HG03575 (cell line): ENCODE measurements around the gene PPFIA4.
"Not testable (repeated sequence)": the region's sequence is repeated elsewhere in the genome, so short reads cannot be mapped to it uniquely, and the experiment has no call there.

ENCODE experiments used
- ATAC-seq: cut with Tn5 transposase; IDR thresholded peaks from one replicate; pipeline ENCODE4 v1.9.1; 2021; ENCODE audit not compliant: unreplicated experiment, insufficient number of reproducible peaks, low FRiP score; ENCODE audit errors: extremely low read depth

Gene PPFIA4

DNA sequence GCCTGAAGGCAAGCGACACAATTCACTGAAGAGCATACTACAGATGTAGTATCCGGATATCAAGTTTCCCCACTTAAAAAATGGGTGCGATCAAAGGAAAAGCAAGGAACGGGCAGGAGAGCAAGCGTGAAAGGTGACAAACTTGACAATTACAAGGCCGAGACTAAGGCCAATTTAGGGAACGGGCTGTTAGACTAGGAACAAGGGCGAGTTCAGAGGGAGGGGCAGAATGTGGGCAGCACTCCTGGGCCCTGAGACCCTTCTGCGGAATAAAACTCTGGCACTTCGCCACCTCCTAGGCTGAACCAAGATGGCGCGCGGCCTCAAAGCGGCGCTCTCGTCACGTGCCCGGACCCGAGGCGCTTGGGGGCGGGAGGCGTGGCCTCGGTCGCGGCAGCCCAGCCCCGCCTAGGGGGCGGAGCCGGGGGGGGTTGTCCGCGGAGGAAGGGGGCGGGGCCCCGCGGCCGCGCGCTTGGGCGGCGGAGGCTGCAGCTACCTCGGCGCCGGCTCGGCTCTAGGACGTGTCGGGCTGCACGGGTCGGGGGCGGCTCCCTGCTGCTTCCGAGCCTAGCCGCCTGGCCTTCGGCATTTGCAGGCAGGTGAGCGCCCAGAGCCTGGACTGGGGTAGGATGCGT lies at the start of gene PPFIA4:
PPFIA4 (plus strand) TSS at position 461 of the 635 bp plus-strand sequence. CDS start 12,518 bp downstream, outside the sequence.
- ATAC-seq = no peak

DNA sequence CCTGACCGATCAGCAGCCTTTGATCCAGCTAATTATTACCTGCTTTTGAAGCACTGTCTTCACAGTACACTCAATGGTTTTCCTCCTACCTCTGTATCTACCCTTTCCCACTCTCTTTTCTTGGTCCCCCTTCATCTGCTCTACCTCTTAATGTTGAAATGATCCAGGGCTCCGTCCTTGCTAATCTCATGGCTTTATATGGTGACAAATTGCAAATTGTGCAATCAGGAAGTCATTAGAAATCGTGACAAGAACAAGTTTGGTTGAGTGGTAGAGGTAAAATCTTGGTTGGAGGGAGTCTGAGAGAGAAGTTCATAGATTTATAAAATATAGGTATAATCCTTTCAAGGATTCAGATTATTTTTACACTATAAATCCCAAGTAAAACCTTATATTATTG lies 49.7 kb upstream of the PPFIA4 start:
- no peak for ATAC-seq

DNA sequence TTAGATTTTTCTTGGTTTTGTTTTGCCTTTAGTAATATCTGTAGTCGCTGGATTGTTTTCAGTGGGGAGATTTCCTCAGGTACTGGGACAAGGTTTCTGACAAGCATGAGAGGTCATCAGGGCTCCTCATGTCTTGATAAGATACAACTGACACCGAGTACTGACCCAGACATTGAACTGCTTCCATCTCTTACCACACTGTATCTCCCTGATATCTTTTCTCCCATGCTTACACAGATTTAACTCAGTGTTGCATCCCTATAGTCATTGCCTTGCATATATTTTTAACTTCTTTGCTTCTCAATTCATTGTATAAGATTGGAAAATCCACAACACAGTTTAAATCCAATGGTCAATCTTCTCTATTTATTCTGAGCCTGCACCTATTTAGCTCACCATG lies 46.8 kb upstream of the PPFIA4 start:
- no peak for ATAC-seq

DNA sequence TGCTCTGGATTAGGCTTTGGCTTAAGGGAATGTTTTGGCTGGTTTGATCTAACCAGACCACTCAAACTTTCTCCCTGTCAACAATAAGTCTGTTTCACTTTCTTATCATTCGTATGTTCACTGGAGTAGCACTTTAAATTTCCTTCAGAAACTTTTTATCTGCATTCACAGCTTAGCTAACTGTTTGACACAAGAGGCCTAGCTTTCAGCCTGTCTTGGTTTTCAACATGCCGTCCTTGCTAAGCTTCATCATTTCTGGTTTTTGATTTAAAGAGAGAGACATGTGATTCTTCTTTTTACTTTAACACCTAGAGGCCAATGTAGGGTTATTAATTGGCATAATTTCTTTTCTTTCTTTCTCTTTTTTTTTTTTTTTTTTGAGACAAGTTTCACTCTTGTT lies 44.4 kb upstream of the PPFIA4 start:
- ATAC-seq = no peak

DNA sequence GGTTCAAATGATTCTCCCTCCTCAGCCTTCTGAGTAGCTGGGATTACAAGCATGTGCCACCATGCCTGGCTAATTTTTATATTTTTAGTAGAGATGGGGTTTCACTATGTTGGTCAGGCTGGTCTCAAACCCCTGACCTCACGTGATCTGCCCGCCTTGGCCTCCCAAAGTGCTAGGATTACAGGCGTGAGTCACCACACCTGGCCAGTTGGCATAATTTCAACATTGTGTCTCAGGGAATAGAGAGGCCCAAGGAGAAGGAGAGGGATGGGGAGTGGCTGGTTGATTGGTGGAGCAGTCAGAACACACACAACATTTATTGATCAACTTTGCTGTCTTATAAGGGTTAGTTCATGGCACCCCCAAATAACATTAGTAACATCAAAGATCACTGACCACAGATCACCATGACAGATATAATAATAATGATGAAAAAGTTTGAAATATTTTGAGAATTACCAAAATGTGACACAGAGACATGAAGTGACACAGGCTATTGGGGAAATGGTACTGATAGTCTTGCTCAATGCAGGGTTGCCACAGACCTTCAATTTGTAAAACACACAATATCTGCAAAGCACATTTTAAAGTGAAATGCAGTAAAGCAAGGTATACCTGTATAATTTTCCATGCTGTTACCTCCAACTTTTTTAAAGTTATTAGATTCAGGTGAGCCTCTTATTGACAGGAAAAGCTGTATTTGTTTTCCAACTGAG lies 43.4 kb upstream of the PPFIA4 start:
- no peak for ATAC-seq

DNA sequence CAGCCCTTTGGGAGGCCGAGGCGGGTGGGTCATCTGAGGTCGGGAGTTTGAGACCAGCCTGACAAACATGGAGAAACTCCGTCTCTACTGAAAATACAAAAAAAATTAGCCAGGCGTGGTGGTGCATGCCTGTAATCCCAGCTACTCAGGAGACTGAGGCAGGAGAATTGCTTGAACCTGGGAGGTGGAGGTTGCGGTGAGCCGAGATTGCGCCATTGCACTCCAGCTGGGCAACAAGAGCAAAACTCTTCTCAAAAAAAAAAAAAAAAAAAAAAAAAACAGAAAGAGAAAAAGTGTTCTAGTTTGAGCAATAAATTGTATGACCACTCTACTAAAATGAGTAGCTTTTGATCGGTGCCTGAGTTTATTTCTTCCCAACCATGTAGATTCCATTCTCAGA lies 40.2 kb upstream of the PPFIA4 start:
- ATAC-seq = not testable (repeated sequence)

DNA sequence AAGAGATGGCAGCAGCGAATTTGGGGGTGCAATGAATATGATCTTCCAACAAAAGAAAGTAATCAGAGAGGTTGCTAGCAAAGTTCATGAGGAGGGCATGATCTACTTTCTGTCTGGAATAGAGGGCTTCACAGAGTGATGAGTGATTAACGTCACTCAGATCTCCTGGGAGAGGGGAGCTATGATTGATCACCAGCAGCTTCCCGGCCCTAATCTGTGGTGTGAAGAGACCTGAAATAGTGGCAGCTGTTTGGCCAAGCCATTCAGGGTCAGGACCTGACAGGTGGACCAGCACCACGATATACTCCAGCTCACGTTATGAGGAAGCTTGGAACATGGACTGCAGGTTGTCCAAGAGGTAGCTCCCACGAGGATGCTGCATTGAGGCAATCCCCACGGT lies 39.0 kb upstream of the PPFIA4 start:
- no peak for ATAC-seq

DNA sequence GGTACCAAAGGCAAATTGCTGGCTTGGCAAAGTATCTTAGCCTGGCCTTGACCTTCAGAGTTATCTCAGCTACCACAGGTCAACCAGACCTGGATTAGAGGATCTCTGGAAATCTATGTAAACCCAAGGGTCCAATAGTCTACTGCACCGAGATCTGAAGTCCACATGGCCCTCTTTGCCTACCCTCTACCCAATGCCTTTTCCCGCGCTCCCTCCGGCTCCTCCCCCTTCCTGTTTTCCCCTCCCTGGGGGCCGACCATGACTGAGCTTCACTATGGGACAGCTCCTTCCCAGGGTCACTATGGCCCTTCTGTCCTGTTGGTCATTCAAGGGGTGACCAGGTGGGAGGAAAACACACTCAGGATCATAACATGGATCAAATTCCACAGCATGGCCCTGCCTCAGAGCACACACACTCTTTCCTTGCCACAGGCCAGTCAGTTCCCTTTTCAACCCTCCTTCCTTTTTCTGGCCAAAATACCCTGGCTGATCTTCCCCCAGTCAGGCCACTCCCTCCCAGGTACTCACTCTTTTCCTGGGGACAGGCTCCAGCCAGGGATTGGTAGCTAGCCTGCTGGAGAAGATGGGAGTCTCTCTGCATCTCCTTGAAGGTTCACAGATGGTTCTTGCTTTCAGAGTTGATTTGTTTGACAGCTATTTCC lies 38.2 kb upstream of the PPFIA4 start:
- ATAC-seq = no peak

DNA sequence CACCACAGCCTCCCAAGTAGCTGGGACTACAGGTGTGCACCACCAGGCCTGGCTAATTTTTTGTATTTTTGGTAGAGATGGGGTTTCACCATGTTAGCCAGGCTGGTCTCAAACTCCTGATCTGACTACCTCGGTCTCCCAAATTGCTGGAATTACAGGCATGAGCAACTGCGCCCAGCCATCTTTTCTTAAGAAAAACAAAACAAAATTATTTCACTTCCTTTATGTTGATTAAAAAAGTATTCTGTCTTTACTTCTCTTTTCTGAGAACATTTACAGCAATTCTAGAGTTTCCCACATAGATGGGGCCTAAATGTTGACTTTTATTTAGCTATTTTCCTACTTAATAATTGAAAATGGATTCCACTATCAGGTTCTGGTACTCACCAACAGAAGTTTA lies 36.4 kb upstream of the PPFIA4 start:
- no peak for ATAC-seq

DNA sequence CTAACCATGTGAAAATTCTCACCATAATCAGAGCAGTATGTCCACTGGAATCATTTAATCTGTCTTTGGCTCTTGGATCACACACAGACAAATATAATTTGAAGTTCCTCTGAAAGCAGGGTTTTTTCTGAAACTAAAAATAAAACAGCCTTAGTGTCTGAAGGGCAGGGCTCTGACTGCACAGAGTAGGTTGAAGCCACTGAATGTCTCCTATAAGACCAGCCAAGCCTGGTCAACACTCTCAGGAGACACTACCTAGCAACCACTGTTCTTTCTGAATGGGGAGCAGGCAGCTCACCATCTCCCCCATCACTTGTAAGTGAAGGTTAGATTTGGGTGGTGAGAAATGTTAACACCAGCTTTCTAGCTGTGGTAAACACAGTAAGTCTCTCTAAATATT lies 35.2 kb upstream of the PPFIA4 start:
- no peak for ATAC-seq

DNA sequence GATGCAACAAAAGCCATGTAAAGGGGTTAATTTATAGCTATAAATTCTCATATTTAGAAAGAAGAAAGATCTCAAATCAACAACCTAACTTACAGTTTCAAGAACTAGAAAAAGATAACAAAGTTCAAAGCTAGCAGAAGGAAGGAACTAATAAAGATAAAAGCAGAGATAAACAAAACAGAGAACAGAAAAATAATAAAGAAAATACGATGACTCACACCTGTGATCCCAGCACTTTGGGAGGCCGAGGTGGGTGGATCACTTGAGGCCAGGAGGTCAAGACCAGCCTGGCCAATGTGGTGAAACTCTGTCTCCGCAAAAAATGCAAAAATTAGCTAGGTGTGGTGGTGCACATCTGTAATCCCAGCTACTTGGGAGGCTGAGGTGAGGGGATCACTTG lies 31.5 kb upstream of the PPFIA4 start:
- ATAC-seq = no peak

DNA sequence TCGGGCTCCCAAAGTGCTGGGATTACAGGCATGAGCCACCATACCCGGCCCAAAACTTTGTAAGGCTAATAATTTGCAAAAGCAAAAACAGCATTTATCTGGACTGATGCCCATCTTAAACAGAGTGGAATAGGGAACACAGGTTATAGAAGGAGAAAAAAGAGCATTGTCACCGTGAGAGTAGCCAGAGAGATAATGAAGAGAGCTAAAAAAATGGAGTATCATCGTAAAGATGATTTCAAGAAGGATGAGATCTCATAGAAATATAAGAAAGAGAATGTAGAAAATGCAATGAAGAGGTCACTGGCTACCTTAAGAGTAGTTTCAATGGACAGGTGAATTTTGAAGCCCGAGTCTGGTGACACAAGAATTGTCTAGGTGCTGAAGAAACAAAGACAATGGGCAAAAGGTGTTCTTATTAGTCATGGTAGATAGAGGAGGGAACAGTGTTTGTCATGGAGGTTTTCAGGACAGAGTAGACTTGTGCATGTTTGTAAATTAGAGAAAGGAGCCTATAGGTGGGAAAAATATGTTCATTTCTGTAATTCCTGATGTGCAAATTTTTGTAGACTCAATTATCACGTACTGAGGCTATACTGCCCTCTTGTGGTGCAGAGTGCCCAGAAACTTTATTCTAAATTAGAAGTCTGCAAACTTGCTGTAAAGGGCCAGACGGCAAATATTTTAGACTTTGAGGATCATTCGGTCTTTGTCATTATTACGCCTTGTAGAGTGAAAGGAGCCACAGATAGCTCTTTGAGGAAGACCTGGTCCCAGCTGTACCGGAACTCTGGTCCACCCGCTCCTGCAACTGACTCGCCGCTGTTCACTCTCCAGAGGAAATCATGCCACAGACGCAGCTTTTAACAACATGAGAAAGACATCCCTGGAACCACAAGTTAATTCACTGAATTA lies 27.2 kb upstream of the PPFIA4 start:
- ATAC-seq = no peak

DNA sequence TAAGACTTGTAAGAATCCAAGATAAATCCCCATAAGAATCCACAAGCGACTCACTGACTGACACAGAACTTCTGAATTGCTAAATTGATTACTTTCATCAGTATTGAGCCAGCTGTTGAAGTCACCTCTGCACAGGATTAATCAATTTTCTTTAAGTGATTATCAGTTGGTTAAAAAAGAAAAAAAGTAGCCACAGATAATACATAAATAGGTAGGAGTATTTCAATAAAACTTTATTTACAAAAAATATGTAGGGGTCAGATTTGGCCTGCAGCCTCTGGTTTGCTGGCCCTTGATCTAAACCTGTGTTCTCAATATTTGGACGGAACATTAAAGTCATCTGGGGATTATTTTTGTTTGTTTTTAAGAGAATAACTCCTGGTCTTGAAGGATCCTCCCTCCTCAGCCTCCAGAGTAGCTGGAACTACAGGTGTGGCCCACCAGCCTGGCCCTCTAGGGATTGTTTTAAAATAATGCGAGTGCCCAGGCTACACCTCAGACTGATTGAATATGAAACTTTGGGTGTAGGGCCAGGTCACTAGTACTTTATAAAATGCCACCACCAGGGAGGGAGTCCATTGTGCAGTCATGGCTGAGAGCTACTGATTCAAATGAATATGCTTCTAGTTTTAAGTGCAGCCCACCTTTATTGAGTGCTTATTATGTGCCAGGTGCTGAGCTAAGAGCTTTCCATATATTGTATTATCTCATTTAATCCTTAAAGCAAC lies 25.9 kb upstream of the PPFIA4 start:
- no peak for ATAC-seq

DNA sequence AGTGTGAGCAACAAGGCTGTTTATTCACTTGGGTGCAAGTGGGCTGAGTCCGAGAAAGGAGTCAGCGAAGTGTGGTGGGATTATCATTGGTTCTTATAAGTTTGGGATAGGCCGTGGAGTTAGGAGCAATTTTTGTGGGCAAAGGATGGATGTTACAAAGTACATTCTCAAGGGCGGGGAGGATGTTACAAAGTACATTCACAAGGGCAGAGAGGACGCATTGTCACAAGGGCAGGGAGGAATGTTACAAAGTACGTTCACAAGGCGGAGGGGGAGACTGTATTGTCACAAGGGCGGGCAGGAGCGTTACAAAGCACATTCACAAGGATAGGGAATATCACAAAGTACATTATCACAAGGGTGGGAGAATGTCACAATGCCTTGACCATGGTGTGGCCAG lies 24.3 kb upstream of the PPFIA4 start:
- ATAC-seq = no peak

DNA sequence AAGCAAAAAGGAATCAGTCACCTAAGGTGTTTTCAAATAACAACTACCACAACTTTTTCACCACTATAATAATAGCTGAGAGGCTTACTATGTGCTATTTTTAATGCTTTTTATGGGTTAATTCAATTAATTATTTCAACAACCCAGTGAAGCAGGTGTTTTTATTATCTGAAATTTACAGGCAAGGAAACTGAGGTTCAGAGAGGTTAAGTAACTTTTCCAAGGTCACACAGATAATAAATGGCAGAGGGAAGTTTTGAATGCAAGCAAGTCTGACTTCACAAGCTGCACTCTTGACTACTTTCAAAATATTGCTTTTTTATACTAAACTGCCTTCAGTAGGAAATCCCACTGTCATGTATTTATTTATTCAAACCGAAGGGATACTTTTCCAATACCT lies 23.3 kb upstream of the PPFIA4 start:
- no peak for ATAC-seq

DNA sequence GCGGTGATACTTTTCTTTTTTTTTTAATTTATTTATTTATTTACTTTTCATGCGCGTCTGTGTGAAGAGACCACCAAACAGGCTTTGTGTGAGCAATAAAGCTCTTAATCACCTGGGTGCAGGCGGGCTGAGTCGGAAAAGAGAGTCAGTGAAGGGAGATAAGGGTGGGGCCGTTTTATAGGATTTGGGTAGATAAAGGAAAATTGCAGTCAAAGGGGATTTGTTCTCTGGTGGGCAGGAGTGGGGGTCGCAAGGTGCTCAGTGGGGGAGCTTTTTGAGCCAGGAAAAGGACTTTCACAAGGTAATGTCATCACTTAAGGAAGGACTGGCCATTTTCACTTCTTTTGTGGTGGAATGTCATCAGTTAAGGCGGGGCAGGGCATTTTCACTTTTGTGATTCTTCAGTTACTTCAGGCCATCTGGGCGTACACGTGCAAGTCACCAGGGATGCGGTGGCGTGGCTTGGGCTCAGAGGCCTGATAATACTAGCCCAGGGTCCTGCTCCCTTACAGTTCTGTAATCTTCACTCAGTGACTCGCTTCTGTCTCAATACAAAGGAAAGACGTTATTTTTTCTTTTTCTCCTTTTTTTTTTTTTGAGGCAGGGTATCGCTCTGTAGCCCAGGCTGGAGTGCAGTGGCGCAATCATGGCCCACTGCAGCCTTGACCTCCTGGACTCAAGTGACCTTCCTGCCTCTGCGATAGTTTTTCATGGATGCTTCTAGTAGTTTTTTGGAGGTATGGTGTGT lies 20.7 kb upstream of the PPFIA4 start:
- not testable (repeated sequence) for ATAC-seq

DNA sequence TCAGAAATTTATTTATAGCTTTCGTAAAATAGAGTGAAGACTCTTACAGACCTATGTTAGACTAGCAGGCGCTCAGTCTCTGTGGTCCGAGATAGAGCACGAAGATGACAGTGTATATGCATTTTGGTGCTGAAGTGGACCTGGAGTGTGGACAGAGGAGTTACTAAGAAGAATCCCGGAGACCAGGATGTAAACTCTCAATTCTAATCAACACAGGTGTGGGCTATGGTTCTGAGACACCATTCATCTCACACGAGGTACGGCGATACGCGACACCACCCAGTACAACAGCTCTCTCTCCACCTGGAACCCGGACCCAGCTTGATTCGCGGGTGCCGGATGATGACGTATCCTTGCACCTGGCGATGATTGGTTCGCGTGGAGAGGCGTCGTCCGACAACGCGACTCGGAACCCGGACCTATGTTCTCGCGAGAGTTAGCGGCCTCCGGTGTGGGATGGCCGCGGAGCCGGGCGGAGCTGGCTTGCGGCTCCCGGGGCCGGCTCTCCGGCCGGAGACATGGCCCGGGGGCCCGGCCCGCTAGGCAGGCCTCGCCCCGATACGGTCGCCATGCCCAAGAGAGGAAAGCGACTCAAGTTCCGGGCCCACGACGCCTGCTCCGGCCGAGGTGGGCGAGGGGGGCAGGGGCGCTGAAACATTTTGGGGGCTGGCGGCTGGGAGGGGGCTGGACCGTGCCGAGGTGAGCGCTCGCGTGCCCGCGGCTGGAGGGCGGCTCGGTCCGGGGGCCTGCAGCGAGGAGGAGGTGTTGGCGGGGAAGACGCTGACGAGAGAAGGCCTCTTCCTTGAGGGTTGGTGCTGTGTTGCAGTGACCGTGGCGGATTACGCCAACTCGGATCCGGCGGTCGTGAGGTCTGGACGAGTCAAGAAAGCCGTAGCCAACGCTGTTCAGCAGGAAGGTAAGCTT lies 19.1 kb upstream of the PPFIA4 start, which contains the start of gene TMEM183A:
TMEM183A (plus strand) TSS at position 427 of the 924 bp plus-strand sequence; CDS start at position 519, 92 bp downstream.
- ATAC-seq = no peak
